K562 (cell line): ENCODE results near the gene UBAP2. TPM values are rescaled to one million over a fixed set of nuclear protein-coding genes. Genes with fewer than 3 reads are reported as not detected.

Experiments used
- ATAC-seq: fragments of 200-7000 bp; cut with Tn5 transposase; 3 replicates; pipeline ENCODE4 v1.9.1; 2020; ENCODE audit warnings: moderate library complexity
- BruUV-seq: library from RNA; stranded (reverse); fragments of 400-500 nt; replicated peaks from 2 replicates; lab custom pipeline; 2021; lab: Mats Ljungman, UMichigan
- CTCF ChIA-PET: fragments of 300-600 bp; formaldehyde crosslinking; extraction: SDS; loops from one replicate; lab custom pipeline; 2021; ENCODE audit warnings: low intra/inter-chr PET ratio; lab: Yijun Ruan, JAX
- POLR2A ChIA-PET: fragments of 300-600, 350-650 bp; sonication (Branson Sonifier 250); formaldehyde crosslinking; extraction: SDS; loops from one replicate; lab custom pipeline; 2021; ENCODE audit warnings: antibody characterized with exemption, inconsistent platforms; lab: Yijun Ruan, JAX
- DNase-seq, 4 experiments: peaks; one replicate each; pipeline versions ENCODE4 v3.0.0 to v3.0.0-alpha.2; 2011 to 2018; ENCODE audit warnings: low spot score in 3 of 4, mixed read lengths in 3 of 4; ENCODE audit errors: extremely low read depth in 1 of 4
- FAIRE-seq: peaks from 2 replicates; lab custom pipeline; 2011; peaks lifted over from hg19 to GRCh38; lab: Jason Lieb, UNC
- H2AFZ ChIP-seq: 2 replicates; pipeline ENCODE4 v1.6.0; 2011; ENCODE audit warnings: low read depth, low read length, control low read depth, inconsistent platforms
- H3K27ac ChIP-seq: fragments of 200-600 bp; 3 replicates; pipeline ENCODE4 v1.8.0; 2011; ENCODE audit warnings: low read depth, mild to moderate bottlenecking, control low read depth, inconsistent platforms, low read length, moderate library complexity, mixed read lengths; ENCODE audit errors: extremely low read depth
- H3K27me3 ChIP-seq, 2 experiments: fragments of 300-600 bp in 1 of 2; 2 replicates in 1 of 2; 3 replicates in 1 of 2; pipeline versions ENCODE4 v1.6.0 to v1.8.0; 2011; ENCODE audit warnings: inconsistent platforms in 2 of 2, low read length in 2 of 2, mild to moderate bottlenecking in 1 of 2, mixed read lengths in 1 of 2, moderate library complexity in 1 of 2; ENCODE audit not compliant: control insufficient read depth in 2 of 2, insufficient read depth in 2 of 2
- H3K36me3 ChIP-seq: fragments of 300-600 bp; 3 replicates; pipeline ENCODE4 v1.8.0; 2011; ENCODE audit warnings: mild to moderate bottlenecking, low read length, inconsistent platforms; ENCODE audit not compliant: control insufficient read depth, insufficient read depth
- H3K4me1 ChIP-seq, 2 experiments: fragments of 200-600 bp in 1 of 2; replicated peaks in 1 of 2; 2 replicates in 1 of 2; 3 replicates in 1 of 2; pipeline versions ENCODE4 v1.5.1 to v1.8.0; 2011; ENCODE audit warnings: inconsistent platforms in 2 of 2, low read length in 2 of 2, mild to moderate bottlenecking in 1 of 2, mixed read lengths in 1 of 2, moderate library complexity in 1 of 2; ENCODE audit not compliant: control insufficient read depth in 2 of 2, insufficient read depth in 2 of 2
- H3K4me2 ChIP-seq: 2 replicates; pipeline ENCODE4 v1.6.1; 2011; ENCODE audit warnings: low read length, control low read depth, inconsistent platforms, mixed read lengths; ENCODE audit not compliant: insufficient read depth
- H3K4me3 ChIP-seq: fragments of 200-600 bp; sonication (generic), shearing (Covaris generic); 2 replicates; pipeline ENCODE4 v1.5.1; 2016; ENCODE audit warnings: control low read depth, inconsistent platforms
- H3K79me2 ChIP-seq: fragments of 200-600 bp; 3 replicates; pipeline ENCODE4 v1.8.0; 2011; ENCODE audit warnings: low read length, inconsistent platforms; ENCODE audit not compliant: control insufficient read depth, insufficient read depth
- H3K9ac ChIP-seq, 2 experiments: 2 replicates each; pipeline versions ENCODE4 v1.6.0 to v1.6.1; 2011; ENCODE audit warnings: low read depth in 2 of 2, low read length in 2 of 2, control low read depth in 1 of 2, inconsistent platforms in 1 of 2, mild to moderate bottlenecking in 1 of 2, mixed read lengths in 1 of 2; ENCODE audit not compliant: insufficient read depth in 1 of 2
- H3K9me1 ChIP-seq: one replicate; pipeline ENCODE4 v1.6.0; 2011; ENCODE audit warnings: inconsistent platforms, mild to moderate bottlenecking, low read length, moderate library complexity; ENCODE audit not compliant: control insufficient read depth, insufficient read depth
- H3K9me3 ChIP-seq: replicated peaks from 2 replicates; pipeline ENCODE4 v1.5.1; 2011; ENCODE audit warnings: low read depth, low read length, inconsistent platforms; ENCODE audit not compliant: control insufficient read depth, insufficient read depth
- H4K20me1 ChIP-seq: replicated peaks from 2 replicates; pipeline ENCODE4 v1.6.1; 2011; ENCODE audit warnings: low read length, inconsistent platforms, mixed read lengths; ENCODE audit not compliant: control insufficient read depth, insufficient read depth
- CTCF ChIP-seq, 3 experiments: IDR thresholded peaks in 2 of 3; conservative IDR thresholded peaks in 1 of 3; 2 replicates each; pipeline ENCODE4 v1.5.1; 2011 to 2012; ENCODE audit warnings: low read length in 3 of 3, mild to moderate bottlenecking in 3 of 3, control low read depth in 2 of 3, improper control_type of control experiment in 1 of 3, inconsistent platforms in 1 of 3, low read depth in 1 of 3, mixed read lengths in 1 of 3, moderate library complexity in 1 of 3; ENCODE audit not compliant: insufficient read depth in 2 of 3
- MYC ChIP-seq, 2 experiments: fragments of 250-450 bp in 1 of 2; sonication (Bioruptor Pico) in 1 of 2; IDR thresholded peaks; 2 replicates each; pipeline versions ENCODE4 v1.5.1 to v1.6.1; 2012 to 2021; ENCODE audit warnings: low read depth in 2 of 2, borderline replicate concordance in 1 of 2, improper control_type of control experiment in 1 of 2, low read length in 1 of 2, mild to moderate bottlenecking in 1 of 2, moderate library complexity in 1 of 2
- PCBP1 ChIP-seq: fragments of 200-400 bp; formaldehyde crosslinking; IDR thresholded peaks from 2 replicates; pipeline ENCODE4 v1.6.1; 2018; ENCODE audit warnings: mild to moderate bottlenecking, low read depth, low read length; ENCODE audit not compliant: poor library complexity, severe bottlenecking
- PKNOX1 ChIP-seq: fragments of 450-650 bp; IDR thresholded peaks from 2 replicates; pipeline ENCODE4 v1.6.1; 2016
- RAD21 ChIP-seq, 2 experiments: fragments of 250-450 bp in 1 of 2; fragments of 450-650 bp in 1 of 2; sonication (Bioruptor Pico) in 1 of 2; formaldehyde crosslinking in 1 of 2; IDR thresholded peaks in 1 of 2; conservative IDR thresholded peaks in 1 of 2; 2 replicates each; pipeline versions ENCODE4 v1.4.0 to v1.8.0; 2020 to 2022; ENCODE audit warnings: mild to moderate bottlenecking in 2 of 2, moderate library complexity in 1 of 2
- SMAD3 ChIP-seq: fragments of 450-650 bp; formaldehyde crosslinking; conservative IDR thresholded peaks from 2 replicates; pipeline ENCODE4 v1.4.0; 2020; ENCODE audit warnings: mild to moderate bottlenecking
- TAF9B ChIP-seq: fragments of 450-650 bp; IDR thresholded peaks from 2 replicates; pipeline ENCODE4 v1.6.1; 2018; ENCODE audit warnings: mild to moderate bottlenecking; ENCODE audit not compliant: partially characterized antibody
- ZBTB26 ChIP-seq: fragments of 450-650 bp; formaldehyde crosslinking; IDR thresholded peaks from 2 replicates; pipeline ENCODE4 v1.4.0; 2022; ENCODE audit warnings: missing genetic modification characterization
- ZNF583 ChIP-seq: fragments of 250-450 bp; sonication (Bioruptor Pico); IDR thresholded peaks from 2 replicates; pipeline ENCODE4 v1.4.0; 2020
- WGBS: fragments of 100-300 bp; shearing (Covaris generic); methylation state at CpG from one replicate; pipeline ENCODE4 v1.1.6; 2016; ENCODE audit warnings: low coverage, mixed read lengths; ENCODE audit not compliant: insufficient coverage; ENCODE audit errors: missing lambda C conversion rate; 5-methylcytosine and 5-hydroxymethylcytosine counted together
- in situ Hi-C: fragments of 300-500 bp; cut with MboI; formaldehyde crosslinking; loops from 4 replicates; pipeline ENCODE4 v1.15.0; 2018; ENCODE audit warnings: inconsistent platforms, mixed read lengths
- intact Hi-C: fragments of 100-400 bp; cut with micrococcal nuclease; formaldehyde crosslinking; loops from 2 replicates; pipeline ENCODE4 v1.14.2; 2022
- polyA plus RNA-seq, 8 experiments: library from polyadenylated mRNA; depleted of rRNA in 4 of 8; stranded (reverse) in 5 of 8; unstranded in 3 of 8; fragments of >200 nt; fragmentation: Nextera tagmentation in 2 of 8; fragmentation: Illumina TruSeq in 1 of 8; extraction: Ambion mirVana in 2 of 8; extraction: Trizol in 1 of 8; gene quantifications; 2 replicates each; pipeline versions ENCODE4 v1.2.1 to v1.2.3, GENCODE V29; 2011 to 2014; ENCODE audit warnings: inconsistent platforms in 1 of 8, missing spikeins in 1 of 8
- total RNA-seq, 7 experiments: library from RNA; depleted of rRNA in 6 of 7; stranded (reverse); fragments of >200 nt in 6 of 7; fragmentation: Illumina TruSeq in 2 of 7; extraction: Trizol in 2 of 7; gene quantifications; 2 replicates each; pipeline versions ENCODE4 v1.2.1 to v1.2.3, GENCODE V29; 2011 to 2021; ENCODE audit warnings: low replicate concordance in 1 of 7

The UBAP2 gene
- total and polyA plus RNA-seq, 9 of the 15 experiments (the other 6 are each of a cell fraction or from before 2014, with no cell fraction given): 8.7 to 47.9 (median 18.7) TPM

- TF ChIP-seq ZBTB26 (CRISPR knock-in tag) (no peak), PKNOX1 (no peak), SMAD3 (CRISPR knock-in tag) (no peak), ZNF583 (CRISPR knock-in tag) (no peak), MYC (IDR thresholded peaks at IDR 0.05; ENCODE audit: low read depth, low read length) (no peak), MYC (CRISPR knock-in tag; IDR thresholded peaks at IDR 0.05; ENCODE audit: borderline replicate concordance, low read depth) (no peak), PCBP1 (no peak)
These were observed 32.5 kb downstream of the UBAP2 start (continued) for GRCh38 chr9:34016149-34016548.

- Histone ChIP-seq H4K20me1 (no peaks in the 10 kb centered on the region), H3K36me3 (peaks cover 63% of the 10 kb centered on the region), H2AFZ (no peak overlapping the region), H3K9ac (no peak overlapping the region), H3K27me3 (no peaks in the 10 kb centered on the region), H3K9me1 (no peaks in the 10 kb centered on the region), H3K4me3 (no peak overlapping the region), H3K79me2 (peaks cover 10% of the 10 kb centered on the region), H3K27ac (no peak overlapping the region)
- FAIRE-seq (no peak), ATAC-seq (0 out of 3 replicates have a peak, but pooled peaks have one; percentile 42), DNase-seq (peak in 1 of 4 experiments; percentile 6)
- intact Hi-C loops: loop anchor here (1.0 to 2.0 kb wide), 2 partner anchors 63 to 242 kb away; no protein-coding TSS in a partner anchor
- WGBS: 43% methylated on average over 3 of the region's 4 CpGs
- ChIA-PET CTCF (interaction anchor here (0.5 kb wide), 1 partner anchor 129 kb away, joined by 3 read pairs; no protein-coding TSS in a partner anchor), POLR2A (no interaction called here)
- TF ChIP-seq TAF9B: no peak
- TF ChIP-seq RAD21 (CRISPR knock-in tag; conservative IDR thresholded peaks at IDR 0.05 in 1 of 2, IDR thresholded peaks at IDR 0.05 in 1 of 2): peak in 1 of 2 experiments; percentile 48; a peak in 3 of 4 replicates
- TF ChIP-seq CTCF (IDR thresholded peaks at IDR 0.05 in 2 of 3, conservative IDR thresholded peaks at IDR 0.05 in 1 of 3; ENCODE audit: insufficient read depth in 2 of 3, low read depth in 1 of 3, low read length in 3 of 3): peak; percentile 7 to 58 (median 15); a peak in 3 of 6 replicates
- TF ChIP-seq, all 486 proteins: peak for 2
- in situ Hi-C loops: no loop called here
- Histone ChIP-seq H3K4me2 (no peak overlapping the region), H3K9me3 (no peaks in the 10 kb centered on the region), H3K4me1 (no peaks in the 10 kb centered on the region)
- BruUV-seq: no TSS peak
These were observed 37.7 kb downstream of the UBAP2 start for GRCh38 chr9:34010979-34011378.
